ACC112 (cell line): Measurements from ENCODE around the gene SGMS1.
"Not testable (repeated sequence)": the region's sequence is repeated elsewhere in the genome, so short reads cannot be mapped to it uniquely, and the experiment has no call there.

Source experiments
- H2AFZ ChIP-seq: fragments of 200-600 bp; sonication (generic); one replicate; pipeline ENCODE4 v1.6.0; 2017; ENCODE audit warnings: antibody characterized with exemption, low read length; ENCODE audit not compliant: unreplicated experiment
- H3K27ac ChIP-seq: fragments of 200-600 bp; sonication (generic); 2 replicates; pipeline ENCODE4 v1.5.1; 2014; ENCODE audit warnings: low read depth, mild to moderate bottlenecking, antibody characterized with exemption, low read length, moderate library complexity
- H3K27me3 ChIP-seq: fragments of 200-600 bp; sonication (generic); 2 replicates; pipeline ENCODE4 v1.6.1; 2014; ENCODE audit warnings: mild to moderate bottlenecking, antibody characterized with exemption, low read length, moderate library complexity, mixed read lengths; ENCODE audit not compliant: insufficient read depth
- H3K36me3 ChIP-seq: fragments of 200-600 bp; sonication (generic); 2 replicates; pipeline ENCODE4 v1.6.1; 2016; ENCODE audit warnings: mild to moderate bottlenecking, antibody characterized with exemption, low read length, moderate library complexity, mixed read lengths; ENCODE audit not compliant: insufficient read depth
- H3K4me1 ChIP-seq: fragments of 200-600 bp; sonication (generic); one replicate; pipeline ENCODE4 v1.6.1; 2016; ENCODE audit warnings: low read length, mixed read lengths; ENCODE audit not compliant: insufficient read depth, unreplicated experiment, control insufficient read depth
- H3K4me3 ChIP-seq: fragments of 200-600 bp; sonication (generic); 2 replicates; pipeline ENCODE4 v1.5.1; 2014; ENCODE audit warnings: mild to moderate bottlenecking, low read depth, low read length
- H3K79me2 ChIP-seq: fragments of 200-600 bp; sonication (generic); one replicate; pipeline ENCODE4 v1.6.0; 2016; ENCODE audit warnings: low read length; ENCODE audit not compliant: control insufficient read depth, unreplicated experiment, insufficient read depth

SGMS1 gene

GRCh38 chr10:50556237-50557120, 67.3 kb downstream of the SGMS1 start:
- Histone ChIP-seq H3K27ac (no peak overlapping the region), H3K27me3 (no peaks in the 10 kb centered on the region), H3K36me3 (no peaks in the 10 kb centered on the region), H3K79me2 (no peaks in the 10 kb centered on the region), H3K4me3 (no peak overlapping the region), H3K4me1 (peaks cover 24% of the 10 kb centered on the region), H2AFZ (no peak overlapping the region)

- H3K4me3 ChIP-seq, result no peak overlapping the region
- H3K4me1 ChIP-seq, result peaks cover 17% of the 10 kb centered on the region
- no peaks in the 10 kb centered on the region for H3K79me2 ChIP-seq
- H2AFZ ChIP-seq, result no peak overlapping the region
- H3K36me3 ChIP-seq, result no peaks in the 10 kb centered on the region
- no peaks in the 10 kb centered on the region for H3K27me3 ChIP-seq
- H3K27ac ChIP-seq, result no peak overlapping the region
Measured at GRCh38 chr10:50554995-50555568, 68.7 kb downstream of the SGMS1 start.

- no peak overlapping the region for H2AFZ ChIP-seq
- no peaks in the 10 kb centered on the region for H3K27me3 ChIP-seq
- no peaks in the 10 kb centered on the region for H3K36me3 ChIP-seq
- no peak overlapping the region for H3K4me3 ChIP-seq
- H3K79me2 ChIP-seq, result no peaks in the 10 kb centered on the region
- no peak overlapping the region for H3K27ac ChIP-seq
- H3K4me1 ChIP-seq, result peaks cover 15% of the 10 kb centered on the region
Measured at GRCh38 chr10:50554376-50554994, 69.3 kb downstream of the SGMS1 start.

- peaks cover 11% of the 10 kb centered on the region for H3K4me1 ChIP-seq
- H3K36me3 ChIP-seq, result no peaks in the 10 kb centered on the region
- no peak overlapping the region for H3K4me3 ChIP-seq
- no peaks in the 10 kb centered on the region for H3K27me3 ChIP-seq
- no peak overlapping the region for H3K27ac ChIP-seq
- H2AFZ ChIP-seq, result no peak overlapping the region
- H3K79me2 ChIP-seq, result no peaks in the 10 kb centered on the region
Measured at GRCh38 chr10:50552771-50553535, 70.8 kb downstream of the SGMS1 start.

GRCh38 chr10:50552308-50552707, 71.4 kb downstream of the SGMS1 start:
- H3K27ac ChIP-seq, result no peak overlapping the region
- H3K79me2 ChIP-seq, result no peaks in the 10 kb centered on the region
- H2AFZ ChIP-seq, result no peak overlapping the region
- no peaks in the 10 kb centered on the region for H3K27me3 ChIP-seq
- no peaks in the 10 kb centered on the region for H3K36me3 ChIP-seq
- H3K4me1 ChIP-seq, result peaks cover 11% of the 10 kb centered on the region
- no peak overlapping the region for H3K4me3 ChIP-seq

GRCh38 chr10:50551894-50552293, 71.9 kb downstream of the SGMS1 start:
- Histone ChIP-seq H3K36me3 (no peaks in the 10 kb centered on the region), H3K79me2 (no peaks in the 10 kb centered on the region), H2AFZ (no peak overlapping the region), H3K27me3 (no peaks in the 10 kb centered on the region), H3K27ac (no peak overlapping the region), H3K4me1 (peaks cover 11% of the 10 kb centered on the region), H3K4me3 (no peak overlapping the region)

- H3K4me3 ChIP-seq, result no peak overlapping the region
- no peak overlapping the region for H3K27ac ChIP-seq
- H2AFZ ChIP-seq, result no peak overlapping the region
- peaks cover 7% of the 10 kb centered on the region for H3K4me1 ChIP-seq
- no peaks in the 10 kb centered on the region for H3K79me2 ChIP-seq
- no peaks in the 10 kb centered on the region for H3K27me3 ChIP-seq
- no peaks in the 10 kb centered on the region for H3K36me3 ChIP-seq
Measured at GRCh38 chr10:50550291-50550839, 73.4 kb downstream of the SGMS1 start.

- not testable (repeated sequence) for H3K27ac ChIP-seq, H3K4me3 ChIP-seq, H3K27me3 ChIP-seq, H3K79me2 ChIP-seq, H2AFZ ChIP-seq, H3K4me1 ChIP-seq, H3K36me3 ChIP-seq
Measured at GRCh38 chr10:50549186-50549585, 74.6 kb downstream of the SGMS1 start.

GRCh38 chr10:50548481-50548880, 75.3 kb downstream of the SGMS1 start:
- not testable (repeated sequence) for H3K4me3 ChIP-seq, H3K27me3 ChIP-seq, H3K79me2 ChIP-seq, H3K4me1 ChIP-seq, H3K36me3 ChIP-seq, H3K27ac ChIP-seq, H2AFZ ChIP-seq

GRCh38 chr10:50546287-50546686, 77.5 kb downstream of the SGMS1 start:
- not testable (repeated sequence) for H3K79me2 ChIP-seq, H3K27me3 ChIP-seq, H3K4me1 ChIP-seq, H3K36me3 ChIP-seq, H2AFZ ChIP-seq, H3K4me3 ChIP-seq, H3K27ac ChIP-seq
